Breast epithelium (tissue), 3 donors: ENCODE data around the gene TEC.

Source experiments
- CTCF ChIP-seq, 3 donors: fragments of 450-650 bp; IDR thresholded peaks; one replicate each; pipeline ENCODE4 v1.5.1; 2016 to 2017; ENCODE audit warnings: antibody characterized with exemption in 3 of 3, mild to moderate bottlenecking in 3 of 3, moderate library complexity in 3 of 3
- POLR2A ChIP-seq: fragments of 450-650 bp; IDR thresholded peaks from one replicate; pipeline ENCODE4 v1.6.1; 2016; ENCODE audit warnings: antibody characterized with exemption, mild to moderate bottlenecking, moderate library complexity
- POLR2AphosphoS5 ChIP-seq, 3 donors: sonication (generic); formaldehyde crosslinking; IDR thresholded peaks; one replicate each; pipeline ENCODE4 v1.6.1; 2017; ENCODE audit warnings: antibody characterized with exemption in 3 of 3

- no peak for TF ChIP-seq CTCF (IDR thresholded peaks at IDR 0.05)
- TF ChIP-seq POLR2AphosphoS5 (IDR thresholded peaks at IDR 0.05) = no peak
- no peak for TF ChIP-seq POLR2A
Observed at GRCh38 chr4:48295116-48295515, 25.5 kb upstream of the TEC start.
